ENCODE measurements around the gene AKAP1. TPM values are rescaled to one million over a fixed set of nuclear protein-coding genes. Genes with fewer than 3 reads are reported as not detected.

The AKAP1 gene
- total and polyA plus RNA-seq, 2 donors, result 10.7 to 12.6 TPM

DNA sequence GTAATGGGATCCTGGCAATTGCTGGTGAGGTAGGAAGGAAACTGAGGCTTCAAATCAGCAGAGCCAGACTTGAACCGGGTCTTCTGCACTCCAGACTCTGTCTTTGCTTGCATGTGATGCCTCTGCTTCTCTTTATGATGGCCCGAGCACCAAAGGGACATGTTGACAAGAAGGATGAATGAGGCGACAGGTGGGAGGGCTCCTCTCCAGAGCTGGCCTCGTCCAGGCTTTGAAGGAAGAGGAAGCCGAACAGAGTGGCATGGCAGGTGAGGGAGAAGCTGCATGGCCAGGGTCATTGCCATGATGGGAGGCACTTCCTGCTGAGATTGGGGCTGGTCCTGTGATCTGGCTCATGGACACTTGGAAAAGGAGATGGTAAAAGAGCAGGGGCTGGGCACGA, 40.8 kb downstream of the AKAP1 start:
- H3K9me3 ChIP-seq (ENCODE audit: control insufficient read depth in 2 of 2, insufficient read depth in 1 of 2, low read length in 1 of 2), result peaks cover 0 to 1% of the 10 kb centered on the region in 2 donors
- H3K27ac ChIP-seq (ENCODE audit: low read depth in 1 of 2, low read length in 1 of 2), result no peak overlapping the region
- H3K4me3 ChIP-seq (ENCODE audit: low read length in 2 of 2), result no peak overlapping the region
- no peaks in the 10 kb centered on the region for H3K4me1 ChIP-seq (ENCODE audit: control insufficient read depth in 2 of 2, insufficient read depth in 2 of 2, low read length in 2 of 2)
- H3K36me3 ChIP-seq (ENCODE audit: control insufficient read depth in 2 of 2, insufficient read depth in 2 of 2, low read length in 1 of 2), result peaks cover 8 to 13% of the 10 kb centered on the region in 2 donors
- H3K27me3 ChIP-seq (ENCODE audit: control insufficient read depth in 2 of 2, insufficient read depth in 1 of 2, low read length in 1 of 2), result no peaks in the 10 kb centered on the region
- WGBS, result 96% methylated on average over 6 of the region's 6 CpGs
- DNase-seq (ENCODE audit: low read depth in 6 of 9, low spot score in 9 of 9), result no peak

DNA sequence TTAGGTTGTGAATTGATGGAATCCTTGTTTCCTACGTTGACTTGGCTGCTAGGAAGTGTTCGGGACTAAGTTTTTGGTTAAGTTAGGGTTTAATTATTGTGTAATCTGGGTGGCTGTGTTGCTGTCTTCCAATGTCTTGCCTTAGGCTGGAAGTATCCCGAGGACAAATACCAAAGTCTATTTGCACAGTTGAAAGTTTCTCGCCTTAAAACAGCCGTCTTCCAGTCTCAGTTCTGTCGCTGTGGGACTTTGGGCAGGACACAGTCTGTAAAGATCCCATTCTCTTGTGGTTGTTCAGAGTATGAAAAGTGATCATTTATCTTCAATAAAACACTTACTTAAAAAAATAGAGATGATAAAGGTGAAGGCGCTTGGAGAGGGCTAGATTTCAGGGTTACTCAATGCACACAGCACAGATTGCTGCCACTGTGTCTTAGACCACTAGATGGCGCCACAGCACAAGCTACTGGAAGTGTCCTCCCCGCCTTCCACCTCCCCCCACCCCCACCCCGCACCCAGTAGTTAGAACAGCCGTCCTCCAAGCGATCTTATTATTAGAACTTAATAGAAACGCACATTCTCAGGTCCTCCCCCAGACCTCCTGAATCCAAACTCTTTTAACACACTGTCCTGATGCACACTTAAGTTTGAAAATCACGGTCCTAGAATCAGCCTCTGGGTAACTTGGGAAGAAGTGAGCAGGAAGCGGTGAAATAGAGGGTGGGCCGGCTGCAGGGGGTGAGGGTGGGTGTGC, 45.8 kb downstream of the AKAP1 start:
- DNase-seq (ENCODE audit: low read depth in 6 of 9, low spot score in 9 of 9), result peak; percentile 41 to 86 (median 70)
- WGBS, result 38% methylated on average over 16 of the region's 16 CpGs
- no peaks in the 10 kb centered on the region for H3K27me3 ChIP-seq (ENCODE audit: control insufficient read depth in 2 of 2, insufficient read depth in 1 of 2, low read length in 1 of 2)

DNA sequence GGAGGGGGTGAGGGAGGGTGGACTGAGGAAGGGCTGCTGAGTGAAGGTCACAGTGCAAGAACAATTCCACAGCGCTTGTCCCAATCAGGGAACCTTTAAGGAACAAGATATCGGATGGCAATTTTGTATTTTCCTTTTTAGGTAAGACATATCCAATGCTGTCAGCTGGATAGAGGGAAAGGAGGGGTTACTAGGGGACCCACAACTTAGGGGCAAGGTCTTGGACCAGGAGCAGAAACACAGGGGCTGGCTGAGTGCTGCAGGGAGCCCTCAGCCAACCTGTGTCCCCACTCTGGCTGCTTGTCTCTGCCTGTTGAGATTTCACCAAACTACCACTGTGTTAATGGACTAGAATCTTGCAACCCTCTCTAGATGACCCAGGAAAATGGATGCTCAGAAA, 47.6 kb downstream of the AKAP1 start:
- H3K9me3 ChIP-seq (ENCODE audit: control insufficient read depth in 2 of 2, insufficient read depth in 1 of 2, low read length in 1 of 2), result no peaks in the 10 kb centered on the region
- no peak overlapping the region for H3K27ac ChIP-seq (ENCODE audit: low read depth in 1 of 2, low read length in 1 of 2)
- H3K4me3 ChIP-seq (ENCODE audit: low read length in 2 of 2), result no peak overlapping the region
- no peak for DNase-seq (ENCODE audit: low read depth in 6 of 9, low spot score in 9 of 9)
- peaks cover 10 to 19% of the 10 kb centered on the region in 2 donors for H3K4me1 ChIP-seq (ENCODE audit: control insufficient read depth in 2 of 2, insufficient read depth in 2 of 2, low read length in 2 of 2)
- no peaks in the 10 kb centered on the region for H3K27me3 ChIP-seq (ENCODE audit: control insufficient read depth in 2 of 2, insufficient read depth in 1 of 2, low read length in 1 of 2)
- WGBS, result 92% methylated on average over 2 of the region's 2 CpGs
- no peaks in the 10 kb centered on the region for H3K36me3 ChIP-seq (ENCODE audit: control insufficient read depth in 2 of 2, insufficient read depth in 2 of 2, low read length in 1 of 2)

More for the DNA sequence above, 45.8 kb downstream of the AKAP1 start:
- no peak overlapping the region for H3K27ac ChIP-seq (ENCODE audit: low read depth in 1 of 2, low read length in 1 of 2)
- no peaks in the 10 kb centered on the region for H3K36me3 ChIP-seq (ENCODE audit: control insufficient read depth in 2 of 2, insufficient read depth in 2 of 2, low read length in 1 of 2)
- H3K9me3 ChIP-seq (ENCODE audit: control insufficient read depth in 2 of 2, insufficient read depth in 1 of 2, low read length in 1 of 2), result no peaks in the 10 kb centered on the region
- H3K4me1 ChIP-seq (ENCODE audit: control insufficient read depth in 2 of 2, insufficient read depth in 2 of 2, low read length in 2 of 2), result peaks cover 3 to 11% of the 10 kb centered on the region in 2 donors
- H3K4me3 ChIP-seq (ENCODE audit: low read length in 2 of 2), result no peak overlapping the region

DNA sequence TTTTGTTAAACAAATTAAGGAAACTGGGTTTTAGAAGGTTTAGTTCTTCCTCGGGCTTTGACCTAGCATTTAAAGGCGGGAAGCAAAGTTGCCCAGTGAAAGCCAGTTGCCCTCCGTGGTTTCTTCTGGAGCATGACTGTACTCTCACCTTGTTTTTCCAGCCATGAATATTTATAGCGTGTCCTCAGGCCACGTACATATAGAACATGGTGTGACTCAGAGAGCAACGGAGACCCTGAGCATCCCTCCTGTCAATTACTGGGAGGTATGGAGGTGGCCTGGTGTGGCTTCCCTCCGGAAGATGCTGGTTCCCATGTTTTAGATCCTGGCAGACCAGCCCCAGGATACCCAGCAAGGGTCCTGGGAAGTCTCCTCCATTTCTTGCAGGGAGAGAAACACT, 48.4 kb downstream of the AKAP1 start:
- Histone ChIP-seq H3K27me3 (ENCODE audit: control insufficient read depth in 2 of 2, insufficient read depth in 1 of 2, low read length in 1 of 2) (no peaks in the 10 kb centered on the region), H3K4me3 (ENCODE audit: low read length in 2 of 2) (no peak overlapping the region), H3K36me3 (ENCODE audit: control insufficient read depth in 2 of 2, insufficient read depth in 2 of 2, low read length in 1 of 2) (no peaks in the 10 kb centered on the region), H3K4me1 (ENCODE audit: control insufficient read depth in 2 of 2, insufficient read depth in 2 of 2, low read length in 2 of 2) (peaks cover 10 to 19% of the 10 kb centered on the region in 2 donors), H3K9me3 (ENCODE audit: control insufficient read depth in 2 of 2, insufficient read depth in 1 of 2, low read length in 1 of 2) (no peaks in the 10 kb centered on the region), H3K27ac (ENCODE audit: low read depth in 1 of 2, low read length in 1 of 2) (no peak overlapping the region)
- 97% methylated on average over 7 of the region's 7 CpGs for WGBS
- DNase-seq (ENCODE audit: low read depth in 6 of 9, low spot score in 9 of 9), result no peak

DNA sequence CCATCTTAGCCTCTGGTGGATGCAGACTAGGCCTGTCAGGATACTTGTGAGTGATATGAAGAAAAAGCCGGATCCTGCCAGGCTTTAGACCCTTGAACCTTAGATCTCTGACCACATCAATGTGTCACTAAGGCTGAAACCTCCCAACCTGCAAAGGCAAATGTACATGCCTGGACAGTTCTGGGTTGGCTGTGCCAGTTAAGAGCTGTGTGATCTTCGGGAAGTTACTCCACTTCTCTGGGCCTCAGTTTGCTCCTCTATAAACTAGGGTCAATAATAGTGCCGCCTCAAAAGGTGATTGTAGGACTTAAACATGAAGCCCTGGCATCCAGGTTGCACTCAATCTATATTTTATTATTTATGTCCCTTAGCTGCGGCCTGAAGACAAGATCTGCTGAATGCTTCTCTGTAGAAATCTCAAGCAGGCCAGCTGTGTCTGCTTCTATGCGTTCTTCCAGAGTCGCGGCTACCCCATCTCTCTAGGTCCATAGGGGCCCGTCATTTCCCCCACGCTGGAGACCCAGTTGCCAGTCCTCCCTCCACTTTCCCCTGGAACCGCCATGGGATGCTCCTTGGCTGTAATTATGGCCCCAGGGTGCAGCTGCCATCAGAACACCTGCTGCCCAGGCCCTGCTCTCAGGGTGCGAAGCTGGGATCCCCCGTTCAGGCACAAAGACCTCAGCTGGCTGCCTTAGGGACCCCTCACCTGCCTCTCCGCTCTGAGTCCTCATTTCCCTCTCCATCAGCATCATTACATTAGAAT, 50.2 kb downstream of the AKAP1 start:
- no peak for DNase-seq (ENCODE audit: low read depth in 6 of 9, low spot score in 9 of 9)
- WGBS, result 94% methylated on average over 13 of the region's 13 CpGs
- H3K27ac ChIP-seq (ENCODE audit: low read depth in 1 of 2, low read length in 1 of 2), result no peak overlapping the region

DNA sequence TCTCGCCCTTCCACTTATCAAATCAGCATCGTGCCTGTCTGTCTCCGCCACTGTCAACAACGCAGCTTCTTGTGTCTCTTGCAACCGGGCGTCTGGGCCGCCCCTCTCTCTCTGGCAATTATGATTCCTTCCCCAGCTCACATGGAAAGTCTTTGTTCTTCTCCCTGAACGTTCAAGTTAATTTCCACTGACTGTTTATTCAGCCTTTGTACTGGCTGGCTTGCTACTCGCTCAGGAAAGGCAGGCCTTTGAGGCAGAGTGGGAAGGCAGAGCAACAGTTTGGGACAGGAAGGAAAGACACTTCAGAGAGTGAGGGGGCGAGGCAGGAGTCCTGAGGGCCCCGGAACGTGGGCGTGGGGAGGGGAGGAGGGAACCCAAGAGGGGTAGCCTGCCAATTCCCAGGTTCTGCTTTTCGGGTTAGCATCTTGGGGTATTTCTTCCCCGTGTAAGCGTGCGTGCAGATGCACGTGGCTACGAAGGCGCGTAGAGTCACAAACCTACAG, 50.8 kb downstream of the AKAP1 start:
- DNase-seq (ENCODE audit: low read depth in 6 of 9, low spot score in 9 of 9), result peak in 4 of 9 donors; percentile 7 to 47 (median 16)
- no peak overlapping the region for H3K4me3 ChIP-seq (ENCODE audit: low read length in 2 of 2)
- H3K4me1 ChIP-seq (ENCODE audit: control insufficient read depth in 2 of 2, insufficient read depth in 2 of 2, low read length in 2 of 2), result peaks cover 10 to 19% of the 10 kb centered on the region in 2 donors
- H3K36me3 ChIP-seq (ENCODE audit: control insufficient read depth in 2 of 2, insufficient read depth in 2 of 2, low read length in 1 of 2), result no peaks in the 10 kb centered on the region
- peak overlapping the region in 1 of 2 donors; percentile 26 for H3K27ac ChIP-seq (ENCODE audit: low read depth in 1 of 2, low read length in 1 of 2)
- WGBS, result 26% methylated on average over 21 of the region's 21 CpGs
- no peaks in the 10 kb centered on the region for H3K9me3 ChIP-seq (ENCODE audit: control insufficient read depth in 2 of 2, insufficient read depth in 1 of 2, low read length in 1 of 2)
- no peaks in the 10 kb centered on the region for H3K27me3 ChIP-seq (ENCODE audit: control insufficient read depth in 2 of 2, insufficient read depth in 1 of 2, low read length in 1 of 2)

More for the DNA sequence above, 50.2 kb downstream of the AKAP1 start:
- Histone ChIP-seq H3K4me3 (ENCODE audit: low read length in 2 of 2) (no peak overlapping the region), H3K27me3 (ENCODE audit: control insufficient read depth in 2 of 2, insufficient read depth in 1 of 2, low read length in 1 of 2) (no peaks in the 10 kb centered on the region), H3K4me1 (ENCODE audit: control insufficient read depth in 2 of 2, insufficient read depth in 2 of 2, low read length in 2 of 2) (peaks cover 10 to 19% of the 10 kb centered on the region in 2 donors), H3K9me3 (ENCODE audit: control insufficient read depth in 2 of 2, insufficient read depth in 1 of 2, low read length in 1 of 2) (no peaks in the 10 kb centered on the region), H3K36me3 (ENCODE audit: control insufficient read depth in 2 of 2, insufficient read depth in 2 of 2, low read length in 1 of 2) (no peaks in the 10 kb centered on the region)

DNA sequence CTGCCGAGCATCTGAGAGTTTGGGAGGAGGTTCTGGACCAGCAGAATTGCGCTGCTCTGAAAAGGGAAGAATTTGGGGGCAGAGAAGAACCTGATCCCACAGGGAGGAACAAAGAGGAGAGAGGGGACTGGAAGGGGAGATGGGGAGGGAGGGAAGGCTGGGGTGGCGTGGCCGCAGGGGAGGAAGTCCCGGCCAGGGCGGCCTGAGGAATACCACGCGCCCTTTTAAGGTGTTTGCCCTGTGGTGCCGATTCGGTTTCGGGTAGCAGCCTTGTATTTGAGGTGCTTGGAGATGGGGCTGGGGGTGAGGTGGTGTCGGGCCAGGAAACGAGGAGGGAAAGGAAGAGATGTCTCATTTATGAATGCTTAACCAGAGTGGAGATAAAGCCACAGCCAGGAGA, 51.3 kb downstream of the AKAP1 start:
- no peak for DNase-seq (ENCODE audit: low read depth in 6 of 9, low spot score in 9 of 9)
- peaks cover 10 to 17% of the 10 kb centered on the region in 2 donors for H3K4me1 ChIP-seq (ENCODE audit: control insufficient read depth in 2 of 2, insufficient read depth in 2 of 2, low read length in 2 of 2)
- no peak overlapping the region for H3K27ac ChIP-seq (ENCODE audit: low read depth in 1 of 2, low read length in 1 of 2)
- 76% methylated on average over 13 of the region's 13 CpGs for WGBS
- no peaks in the 10 kb centered on the region for H3K9me3 ChIP-seq (ENCODE audit: control insufficient read depth in 2 of 2, insufficient read depth in 1 of 2, low read length in 1 of 2)
- no peaks in the 10 kb centered on the region for H3K27me3 ChIP-seq (ENCODE audit: control insufficient read depth in 2 of 2, insufficient read depth in 1 of 2, low read length in 1 of 2)
- H3K4me3 ChIP-seq (ENCODE audit: low read length in 2 of 2), result no peak overlapping the region
- no peaks in the 10 kb centered on the region for H3K36me3 ChIP-seq (ENCODE audit: control insufficient read depth in 2 of 2, insufficient read depth in 2 of 2, low read length in 1 of 2)

DNA sequence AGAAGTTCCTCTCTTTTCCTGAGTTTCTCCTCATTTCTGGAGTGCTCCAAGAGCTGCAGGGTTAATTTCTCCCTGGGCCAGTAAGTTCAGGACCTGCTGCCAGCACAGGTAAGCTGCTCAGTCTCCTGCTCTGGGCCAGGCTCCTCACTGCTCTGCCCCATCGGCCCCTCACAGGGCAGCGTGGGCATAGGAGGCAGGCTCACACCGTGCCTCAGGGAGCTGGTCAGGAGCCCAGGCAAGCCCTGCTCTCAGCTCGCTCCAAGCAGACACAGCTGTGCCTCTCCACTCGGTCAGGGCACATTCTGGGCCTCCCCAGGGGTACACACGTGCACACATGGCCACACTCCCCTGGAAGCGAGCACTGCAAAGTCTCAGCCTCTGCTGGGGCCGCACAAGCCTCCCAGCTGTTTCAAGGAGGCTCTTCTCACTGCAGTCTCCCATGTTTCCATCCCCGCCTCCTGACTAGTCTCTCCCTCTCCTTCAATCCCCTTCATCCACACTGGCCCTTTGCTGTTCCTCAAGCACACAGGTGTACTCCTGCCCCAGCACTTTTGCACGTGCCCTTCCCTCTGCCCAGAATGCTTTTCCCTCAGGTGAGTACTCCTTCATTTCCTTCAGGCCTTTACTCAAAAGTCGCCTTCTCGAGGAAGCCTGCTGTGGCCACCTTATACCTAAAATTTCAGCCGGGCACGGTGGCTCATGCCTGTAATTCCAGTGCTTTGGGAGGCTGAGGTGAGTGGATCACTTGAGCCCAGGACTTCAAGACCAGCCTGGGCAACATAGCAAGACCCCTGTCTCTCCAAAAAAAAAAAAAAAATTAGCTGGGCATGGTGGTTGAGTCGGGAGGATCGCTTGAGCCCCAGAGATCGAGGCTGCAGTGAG, 53.2 kb downstream of the AKAP1 start:
- peaks cover 10 to 17% of the 10 kb centered on the region in 2 donors for H3K4me1 ChIP-seq (ENCODE audit: control insufficient read depth in 2 of 2, insufficient read depth in 2 of 2, low read length in 2 of 2)
- H3K4me3 ChIP-seq (ENCODE audit: low read length in 2 of 2), result no peak overlapping the region
- no peaks in the 10 kb centered on the region for H3K27me3 ChIP-seq (ENCODE audit: control insufficient read depth in 2 of 2, insufficient read depth in 1 of 2, low read length in 1 of 2)
- H3K36me3 ChIP-seq (ENCODE audit: control insufficient read depth in 2 of 2, insufficient read depth in 2 of 2, low read length in 1 of 2), result no peaks in the 10 kb centered on the region
- no peak for DNase-seq (ENCODE audit: low read depth in 6 of 9, low spot score in 9 of 9)
- H3K9me3 ChIP-seq (ENCODE audit: control insufficient read depth in 2 of 2, insufficient read depth in 1 of 2, low read length in 1 of 2), result no peaks in the 10 kb centered on the region
- H3K27ac ChIP-seq (ENCODE audit: low read depth in 1 of 2, low read length in 1 of 2), result no peak overlapping the region
- 96% methylated on average over 17 of the region's 17 CpGs for WGBS

Measured in thymus (tissue), 11 donors.